Measurements from ENCODE around the gene CPNE5.

The CPNE5 gene

DNA sequence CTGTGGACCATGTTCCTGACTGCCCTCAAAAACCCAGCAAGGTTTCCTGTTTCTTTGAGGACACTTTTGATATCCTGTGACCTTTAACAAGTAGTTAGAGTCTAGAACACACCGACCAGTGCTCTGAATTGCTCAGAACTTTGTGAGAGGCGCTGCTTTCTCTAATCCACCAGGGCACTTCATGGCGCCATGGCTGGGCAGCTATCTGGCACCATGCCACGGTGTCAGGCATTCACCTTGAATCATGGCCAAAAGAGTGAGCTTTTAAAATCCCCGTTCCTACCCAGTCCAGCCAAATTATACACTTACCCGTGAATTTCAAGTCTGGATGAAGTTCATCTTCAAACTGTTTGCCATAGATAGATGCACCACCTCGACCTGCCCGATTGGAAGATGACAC, 17.0 kb upstream of the CPNE5 start:
- DNase-seq: no peak

DNA sequence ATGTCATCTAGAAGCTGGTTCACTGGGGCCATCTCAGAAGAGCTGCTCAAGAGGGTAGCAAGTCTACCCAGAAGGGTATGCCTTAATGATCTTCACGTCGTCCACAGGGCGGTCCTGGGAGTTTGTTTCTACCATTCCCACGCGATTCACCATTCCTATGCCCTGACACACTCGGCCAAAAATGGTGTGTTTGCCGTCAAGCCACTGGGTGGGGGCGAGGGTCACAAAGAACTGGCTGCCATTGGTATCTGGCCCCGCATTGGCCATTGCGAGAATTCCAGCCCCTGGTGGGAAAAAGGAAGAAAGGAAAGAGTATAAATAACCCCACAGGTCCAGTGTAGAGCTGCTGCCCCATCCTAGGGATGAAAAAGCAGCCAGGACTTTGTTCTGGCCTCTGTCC, 16.5 kb upstream of the CPNE5 start:
- DNase-seq: no peak

DNA sequence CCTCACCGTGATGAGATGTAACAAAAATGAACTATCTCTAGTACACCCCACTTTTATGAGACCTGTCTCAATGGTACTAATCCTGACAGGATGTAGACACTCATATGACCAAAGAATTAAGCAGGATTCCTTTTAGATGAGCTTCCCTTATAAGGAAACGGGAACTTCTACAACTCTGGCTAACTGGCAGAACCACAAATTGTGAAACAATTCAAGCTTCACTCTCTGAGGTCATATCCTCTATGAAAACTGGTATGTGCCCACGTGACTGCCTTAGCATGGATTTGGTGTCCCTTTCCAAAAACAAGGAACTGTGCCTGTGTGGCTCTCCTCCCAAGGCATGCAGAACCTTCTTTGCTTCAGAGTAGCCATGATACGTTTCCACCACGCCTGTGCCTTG, 14.1 kb upstream of the CPNE5 start:
- DNase-seq: no peak

DNA sequence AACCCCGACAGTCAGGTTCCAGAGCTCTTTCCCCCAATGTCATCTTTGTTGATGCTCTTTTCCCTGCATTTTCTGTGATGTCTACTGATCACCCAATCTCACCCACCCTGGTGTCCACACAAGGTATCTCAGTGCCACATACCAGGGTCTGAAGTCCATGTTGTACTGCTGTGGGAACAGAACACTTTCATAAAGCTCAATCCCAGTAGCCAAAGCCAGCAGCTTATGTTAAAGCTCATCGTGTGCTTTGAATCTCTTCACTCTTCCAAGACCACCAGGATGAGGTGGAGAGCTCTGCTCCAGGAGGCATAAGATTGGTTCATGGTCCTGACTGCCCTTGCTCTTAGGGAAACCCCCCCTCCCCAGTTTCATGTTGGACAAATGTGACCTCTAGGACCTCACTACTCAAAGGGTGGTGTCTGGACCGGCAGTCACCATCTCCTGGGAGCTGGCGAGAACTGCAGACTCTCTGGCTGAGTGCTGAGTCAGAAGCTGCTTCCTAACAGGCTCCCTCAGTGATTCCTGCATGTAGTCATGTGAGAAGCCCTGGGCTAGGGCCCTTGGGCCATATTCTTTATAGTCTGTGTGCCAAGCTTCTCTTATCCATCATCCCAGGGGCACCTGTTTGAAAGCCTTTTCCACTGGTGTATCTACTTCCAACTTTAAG, 13.4 kb upstream of the CPNE5 start:
- no peak for DNase-seq

DNA sequence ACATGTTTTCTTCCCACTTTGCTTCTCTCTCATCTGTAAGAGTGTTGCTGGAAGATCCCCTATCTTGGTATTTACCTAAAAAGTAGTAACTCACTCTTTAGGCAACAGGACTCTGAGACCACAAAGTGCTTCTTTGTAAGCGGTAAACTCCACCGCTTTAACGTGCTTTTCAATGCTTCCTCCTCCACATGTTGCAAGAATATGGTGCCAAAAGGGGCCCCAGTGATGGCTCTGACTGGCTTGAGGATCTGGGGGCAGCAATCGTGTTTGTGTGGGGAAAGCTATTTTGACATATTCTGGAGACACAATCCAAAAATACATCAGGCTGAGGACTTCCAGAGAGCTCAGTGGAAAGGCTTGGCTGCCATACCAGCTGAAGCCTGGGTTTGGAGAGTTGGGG, 12.4 kb upstream of the CPNE5 start:
- no peak for DNase-seq

DNA sequence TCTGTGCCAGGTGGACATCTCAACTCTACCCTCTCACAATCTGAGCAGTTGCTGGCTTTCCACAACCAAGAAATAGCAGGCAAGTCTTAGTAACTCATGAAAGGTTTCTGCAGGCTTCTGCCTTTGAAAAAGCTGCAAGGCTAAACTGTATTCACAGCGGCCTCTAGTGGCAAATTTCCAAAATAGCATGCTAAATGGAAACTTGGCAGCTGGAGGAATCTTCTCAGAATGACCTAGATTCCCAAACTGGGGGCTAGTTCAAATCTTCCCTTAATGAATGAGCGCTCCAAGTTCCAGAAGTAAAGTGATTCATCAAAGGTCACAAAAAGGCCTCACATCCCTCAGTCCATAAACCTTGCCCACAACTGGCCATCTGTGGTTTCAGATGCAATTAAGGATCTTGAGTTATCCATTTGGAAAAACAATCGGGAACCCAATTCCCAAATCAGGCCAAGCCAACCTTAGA, 11.9 kb upstream of the CPNE5 start:
- DNase-seq: peak; percentile 45

DNA sequence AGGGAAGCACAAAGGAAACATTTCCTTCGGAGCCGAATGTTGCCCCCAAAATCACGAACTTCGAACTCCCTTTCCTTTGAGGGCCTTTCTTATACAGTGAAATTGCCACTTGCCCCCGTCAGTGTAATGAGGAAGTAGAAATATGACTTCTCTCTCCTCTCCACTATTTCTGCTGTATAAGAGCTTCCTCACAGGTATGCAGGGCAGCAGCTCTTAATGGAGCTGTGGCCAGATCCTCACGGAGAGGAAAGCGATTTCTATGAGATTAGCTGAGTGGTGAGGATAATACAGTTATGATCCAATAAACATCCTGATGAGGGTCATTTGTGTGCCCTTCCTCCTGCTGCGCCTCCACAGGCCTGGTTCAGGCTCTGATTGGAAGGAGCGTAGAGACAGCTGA, 10.8 kb upstream of the CPNE5 start:
- no peak for DNase-seq

DNA sequence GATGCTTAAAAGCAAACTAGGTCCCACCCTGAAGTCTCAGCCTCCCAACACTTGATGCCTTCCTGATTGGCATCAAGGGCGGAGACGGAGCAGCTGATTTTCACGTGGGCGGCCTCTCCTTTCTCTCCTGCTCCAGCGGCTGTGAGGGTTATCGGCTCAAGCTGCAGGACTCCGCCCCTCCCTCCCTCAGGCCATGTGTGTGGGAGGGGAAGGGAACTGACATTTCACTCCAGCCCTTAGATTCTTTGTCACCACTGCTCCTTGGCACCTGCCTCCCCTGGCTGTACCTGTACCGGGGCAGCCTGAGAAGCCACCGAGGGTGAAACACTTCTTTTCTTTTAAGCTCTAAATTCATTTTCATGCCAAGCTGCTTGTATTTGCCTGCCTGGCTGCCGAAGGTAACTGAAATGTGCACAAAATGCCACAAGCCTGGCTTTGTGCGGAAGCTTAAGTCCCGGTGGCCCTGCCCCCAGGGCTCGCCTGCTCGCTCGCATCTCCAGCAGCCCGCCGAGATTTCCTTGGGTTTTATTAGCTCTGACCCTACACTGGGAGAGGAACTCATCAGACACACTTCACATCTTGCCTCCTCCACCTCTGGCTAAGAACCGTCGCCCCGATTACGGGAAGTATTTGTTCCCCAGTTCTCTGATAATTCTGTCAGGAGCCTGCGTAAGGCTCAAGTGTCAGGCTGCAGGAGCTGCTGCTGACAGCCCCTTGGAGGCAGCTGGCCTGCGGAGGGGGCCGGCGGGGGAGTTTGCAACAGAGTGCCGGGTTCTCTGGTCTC, 9.6 kb upstream of the CPNE5 start:
- DNase-seq: peak; percentile 89

DNA sequence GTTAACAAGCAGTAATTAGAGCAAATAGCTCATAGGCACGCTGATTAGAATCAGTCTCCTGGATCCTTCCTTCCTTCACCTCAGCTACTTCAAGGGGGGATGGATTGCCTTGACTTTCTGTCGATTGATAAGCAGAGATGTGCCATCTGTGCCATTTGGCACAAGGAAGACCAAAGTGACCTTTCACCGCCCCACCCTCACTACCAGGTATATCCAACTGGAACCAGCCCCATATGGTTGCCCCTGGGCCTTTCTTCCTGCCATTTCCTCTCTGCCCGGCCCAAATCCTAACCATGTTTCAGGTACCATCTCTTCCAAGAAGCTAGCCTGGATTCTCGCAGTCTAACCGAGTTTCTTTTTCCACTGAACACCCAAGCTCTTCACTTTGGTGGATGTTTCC, 8.7 kb upstream of the CPNE5 start:
- no peak for DNase-seq

DNA sequence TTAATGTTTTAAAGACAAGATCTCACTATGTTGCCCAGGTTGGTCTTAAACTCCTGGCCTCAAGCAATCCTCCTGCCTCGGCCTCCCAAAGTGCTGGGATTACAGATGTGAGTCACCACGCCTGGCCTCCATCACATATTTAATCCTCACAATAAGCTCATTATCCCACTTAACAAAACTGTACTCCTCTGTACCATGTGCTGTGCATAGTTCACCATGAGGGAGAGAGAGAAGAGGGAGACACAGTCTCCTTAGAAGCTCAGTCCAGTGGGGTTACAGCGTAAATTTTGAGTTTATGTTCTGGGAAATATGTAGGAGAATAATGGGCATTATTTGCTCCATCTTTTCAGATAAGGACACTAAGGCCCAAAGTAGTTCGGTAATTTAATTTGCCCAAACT, 7.9 kb upstream of the CPNE5 start:
- DNase-seq: no peak

DNA sequence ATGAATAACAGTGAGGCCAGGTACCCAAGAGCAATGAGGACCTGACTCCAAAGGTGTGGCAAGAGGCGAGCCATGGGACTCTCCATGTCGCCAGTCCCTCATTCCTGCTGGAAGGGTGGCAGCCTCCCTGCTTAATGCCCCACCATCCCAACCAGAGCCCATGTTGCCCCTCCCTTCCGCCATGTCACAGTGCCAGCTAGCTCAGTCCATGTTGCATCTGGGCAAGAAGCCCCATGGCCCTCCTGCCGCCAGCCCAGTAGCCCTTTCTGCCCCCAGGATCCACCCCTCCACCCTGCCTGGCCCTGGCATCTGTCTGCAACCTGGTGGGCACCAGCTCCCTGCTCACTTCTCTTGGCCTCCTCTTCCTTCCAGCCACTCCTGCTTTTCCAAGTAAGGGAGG, 6.0 kb upstream of the CPNE5 start:
- no peak for DNase-seq

DNA sequence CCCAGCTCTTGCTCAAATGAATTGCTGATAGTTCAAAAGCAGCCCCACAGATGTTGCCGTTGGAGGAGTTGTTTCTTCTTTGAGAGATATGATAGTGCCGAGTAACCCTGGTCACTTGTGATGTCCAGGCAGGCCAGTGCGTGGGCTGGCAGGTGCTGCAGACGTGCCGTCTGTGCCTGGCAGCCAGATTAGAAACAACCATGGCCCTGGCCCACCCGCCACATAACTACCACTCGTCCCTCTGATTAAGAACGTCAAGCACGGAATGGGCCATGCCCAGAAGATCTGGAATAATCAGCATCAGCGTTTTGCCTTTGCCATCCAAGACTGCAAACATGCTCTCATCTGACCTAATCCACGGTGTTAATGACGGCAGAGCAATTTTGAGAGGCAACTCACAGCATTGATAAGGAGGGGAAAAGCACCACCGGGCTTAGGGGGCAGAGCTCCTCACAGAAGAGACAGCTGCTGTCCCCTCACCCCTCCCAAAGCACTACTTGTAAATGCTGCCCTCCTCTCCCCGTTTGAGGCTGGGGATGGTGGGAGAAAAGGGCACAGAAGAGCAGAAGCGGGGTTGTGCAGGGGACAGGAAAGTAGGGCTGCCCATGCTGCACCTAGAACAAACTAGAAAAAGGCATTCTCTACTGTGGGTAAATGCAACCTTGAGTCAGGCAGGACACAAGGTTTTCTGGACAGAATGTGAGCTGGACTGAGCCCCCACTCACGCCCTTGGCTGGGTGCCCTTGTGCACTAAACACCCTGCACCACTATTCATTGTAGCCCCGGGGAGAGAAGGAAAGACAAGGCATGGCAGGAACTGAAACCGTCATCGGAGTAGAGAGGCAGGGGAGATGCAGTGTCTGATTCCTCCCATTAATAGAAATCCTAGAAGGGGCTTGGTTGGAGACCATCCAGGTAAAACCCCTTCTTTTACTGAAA, 5.3 kb upstream of the CPNE5 start:
- no peak for DNase-seq

DNA sequence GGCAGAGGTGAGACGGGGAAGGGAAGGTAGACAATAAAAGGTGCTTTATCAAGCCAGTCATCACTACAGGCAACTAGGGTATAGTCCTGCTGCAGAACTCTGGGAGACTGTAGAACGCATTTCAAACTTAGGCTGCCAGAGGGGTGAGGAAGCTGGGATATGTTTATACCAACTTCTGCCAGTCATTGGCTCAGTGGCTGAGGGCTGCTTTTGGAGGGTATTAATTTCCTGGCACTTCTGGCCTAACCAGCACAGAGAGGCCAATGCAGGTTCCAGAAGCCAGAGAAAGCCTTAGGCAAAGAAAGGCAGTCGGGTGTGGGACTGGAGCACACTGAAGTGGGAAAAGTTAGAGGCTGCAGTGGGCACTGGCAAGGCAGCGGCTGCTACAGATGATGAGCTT, 3.9 kb upstream of the CPNE5 start:
- DNase-seq: no peak

DNA sequence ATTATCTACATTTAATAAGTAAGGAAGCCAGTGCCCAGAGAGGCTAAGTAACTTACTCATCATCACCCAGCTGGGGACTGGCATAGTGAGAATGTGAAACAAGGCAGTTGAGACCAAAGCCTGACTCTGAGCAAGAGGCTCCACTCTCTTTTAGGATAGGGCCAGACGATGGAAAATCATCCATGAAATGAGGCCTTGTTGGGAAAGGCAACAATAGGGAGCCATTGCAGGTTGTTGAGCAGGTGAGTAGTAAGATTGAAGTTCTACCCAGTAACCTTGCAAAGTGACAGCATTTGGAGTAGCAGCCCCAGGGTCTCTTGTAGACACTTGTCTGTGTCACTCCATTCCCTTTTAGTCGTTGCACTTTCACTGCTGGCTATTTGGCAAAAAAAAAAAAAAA, 2.5 kb upstream of the CPNE5 start:
- no peak for DNase-seq

DNA sequence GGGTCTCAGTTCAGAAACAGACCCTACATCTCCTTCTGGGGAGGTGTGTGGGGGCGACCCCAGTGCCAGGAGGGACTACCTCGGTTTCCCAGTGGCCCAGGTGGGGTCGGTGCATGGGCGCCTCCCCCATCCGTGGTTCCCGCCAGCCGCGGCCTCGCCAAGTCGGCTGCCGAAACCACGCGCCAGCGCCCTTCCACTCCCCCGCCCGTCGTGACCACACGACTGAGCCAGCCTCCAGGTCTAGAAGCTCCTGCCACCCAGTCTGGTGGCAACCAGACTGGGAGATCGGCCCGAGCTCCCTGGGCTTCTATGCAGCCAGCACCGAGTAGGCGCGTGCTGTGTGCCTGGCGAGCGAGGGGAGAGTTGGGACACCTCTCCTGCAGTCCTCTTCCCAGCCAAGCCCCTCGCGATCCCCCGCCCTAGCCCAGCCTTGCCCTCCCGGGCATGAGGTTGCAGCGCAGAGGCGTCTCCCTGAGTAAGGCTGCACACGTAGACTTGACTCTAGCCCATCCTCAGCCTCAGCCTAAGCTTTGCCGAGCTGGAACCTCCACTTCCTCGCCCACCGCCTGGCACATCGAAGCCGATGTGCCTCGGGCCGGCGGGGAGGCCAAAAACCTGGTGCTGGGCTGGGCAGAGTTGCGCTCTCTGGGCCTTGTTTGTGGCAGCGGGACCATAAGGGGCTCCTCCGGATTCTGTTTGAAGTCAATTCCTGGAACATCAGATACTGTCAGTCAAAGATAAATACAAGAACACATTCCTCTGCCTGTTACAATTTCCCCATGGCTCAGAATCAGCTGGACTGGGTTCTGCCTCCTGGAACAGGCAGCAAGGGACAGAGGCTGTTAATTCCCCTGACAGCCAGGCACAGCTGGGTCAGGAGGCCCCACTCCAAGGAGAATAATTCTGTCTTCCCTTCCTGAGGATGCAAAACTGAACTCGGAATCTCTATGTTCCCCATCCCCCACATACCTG, 1.5 kb upstream of the CPNE5 start:
- no peak for DNase-seq

DNA sequence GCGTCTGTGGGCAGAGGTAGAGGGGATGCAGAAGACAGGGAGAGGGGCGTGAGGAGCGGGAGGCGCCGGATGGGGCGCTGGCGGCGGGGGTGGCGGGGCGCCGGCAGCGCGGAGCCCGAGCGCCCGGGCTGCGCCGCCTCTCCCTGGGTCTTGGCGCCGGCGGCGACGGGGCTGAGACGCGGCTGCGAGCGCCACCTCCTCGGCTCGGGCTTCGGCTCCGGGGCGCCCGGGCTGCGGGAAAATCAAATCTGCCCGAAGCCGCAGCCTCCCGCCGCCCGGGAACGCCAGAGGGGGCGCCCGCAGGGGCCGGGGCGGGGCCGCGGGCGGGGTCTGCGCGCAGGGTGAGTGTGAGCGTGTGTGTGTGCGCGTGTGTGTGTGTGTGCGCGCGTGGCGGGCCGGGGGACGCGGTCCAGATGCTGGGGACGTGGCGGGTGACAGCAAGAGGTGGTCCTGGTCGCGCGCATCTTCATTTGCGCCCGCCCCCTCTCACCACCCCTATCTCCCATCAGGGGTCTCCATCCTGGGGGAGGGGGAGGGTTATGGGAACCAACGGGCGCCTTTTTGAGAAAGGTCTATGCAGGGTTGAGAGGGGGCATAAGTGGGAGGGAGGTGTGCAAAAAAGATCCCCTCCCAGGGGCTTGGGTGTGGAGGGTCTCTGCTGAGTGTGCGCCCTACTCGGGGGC, 646 bp upstream of the CPNE5 start:
- DNase-seq: peak; percentile 53

DNA sequence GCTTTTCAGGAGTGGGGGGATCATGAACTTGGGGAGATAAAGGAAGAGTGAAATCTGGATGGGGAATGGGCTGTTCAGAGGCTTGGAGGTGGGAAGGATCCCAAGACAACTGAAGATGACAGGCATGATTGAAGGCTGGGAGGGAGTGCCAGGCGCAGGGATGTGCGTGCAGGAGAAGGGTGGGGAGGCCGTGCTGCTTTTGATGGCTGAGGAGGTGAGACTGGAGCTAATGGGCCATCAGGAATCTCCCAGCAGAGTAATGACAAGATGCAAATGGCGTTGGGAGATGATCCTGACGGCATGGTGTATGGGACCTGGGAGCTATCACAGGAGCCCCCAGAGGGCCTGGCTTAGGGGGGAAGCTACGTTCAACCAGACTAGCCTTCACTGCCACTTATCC, 1.6 kb downstream of the CPNE5 start:
- DNase-seq: no peak

DNA sequence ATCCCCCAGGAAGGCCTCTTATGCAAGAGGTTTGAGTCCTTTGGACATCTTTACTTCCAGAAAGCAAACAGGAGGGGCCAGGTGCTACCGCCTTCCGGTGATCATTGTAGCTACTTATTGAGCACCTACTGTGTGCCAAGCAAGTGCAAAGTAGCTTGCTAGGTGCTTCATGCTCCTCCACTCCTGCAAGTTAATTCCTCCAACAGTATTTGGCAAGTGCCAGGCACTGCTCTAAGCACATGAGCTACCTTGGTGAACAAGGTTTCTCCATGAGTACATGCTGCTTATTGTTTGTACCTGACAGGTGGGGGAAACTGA, 2.3 kb downstream of the CPNE5 start:
- DNase-seq: no peak

DNA sequence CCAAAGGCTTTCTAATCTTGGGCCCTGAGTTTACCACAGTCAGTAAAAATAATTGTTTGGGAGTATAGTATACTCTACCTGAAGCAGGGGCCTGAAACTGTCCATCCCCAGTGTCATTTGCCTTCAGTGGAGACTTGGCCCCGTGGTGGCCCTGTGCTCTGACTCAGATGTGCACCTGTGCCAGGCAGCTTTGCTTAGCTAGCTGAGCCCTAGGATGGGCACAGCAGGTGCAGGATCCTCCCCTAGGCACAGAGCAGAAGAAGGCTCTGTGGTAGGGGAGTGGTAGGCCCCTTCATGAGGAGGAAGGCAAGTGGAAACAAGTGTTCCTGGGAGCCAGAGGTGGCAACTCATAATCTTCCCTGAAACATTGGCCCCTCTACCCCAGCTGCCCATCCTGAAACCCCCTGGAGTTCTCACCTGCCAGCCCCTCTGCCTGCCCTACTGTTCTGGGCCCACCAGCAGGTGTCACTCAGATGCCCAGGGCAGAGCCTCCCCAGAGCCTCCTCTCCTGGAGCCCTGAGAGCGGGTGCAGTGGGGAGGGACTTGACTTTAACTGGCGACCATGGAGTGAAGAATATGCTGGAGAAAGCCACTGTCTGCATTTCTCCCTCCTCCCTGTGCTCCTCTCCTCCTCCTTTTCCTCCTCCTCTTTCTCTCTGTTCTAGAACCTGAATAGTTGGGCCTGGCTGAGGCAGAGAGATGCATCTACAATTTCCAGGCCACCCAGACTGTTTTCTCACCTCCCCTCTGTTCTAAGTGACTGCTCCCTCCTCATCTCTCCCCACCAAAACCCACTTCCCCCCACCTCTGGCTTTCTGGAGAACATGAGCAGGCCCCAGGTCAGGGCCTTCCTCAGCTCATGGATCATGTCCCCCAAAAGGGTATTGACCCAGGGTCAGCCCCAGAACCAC, 2.9 kb downstream of the CPNE5 start:
- DNase-seq: peak; percentile 29

DNA sequence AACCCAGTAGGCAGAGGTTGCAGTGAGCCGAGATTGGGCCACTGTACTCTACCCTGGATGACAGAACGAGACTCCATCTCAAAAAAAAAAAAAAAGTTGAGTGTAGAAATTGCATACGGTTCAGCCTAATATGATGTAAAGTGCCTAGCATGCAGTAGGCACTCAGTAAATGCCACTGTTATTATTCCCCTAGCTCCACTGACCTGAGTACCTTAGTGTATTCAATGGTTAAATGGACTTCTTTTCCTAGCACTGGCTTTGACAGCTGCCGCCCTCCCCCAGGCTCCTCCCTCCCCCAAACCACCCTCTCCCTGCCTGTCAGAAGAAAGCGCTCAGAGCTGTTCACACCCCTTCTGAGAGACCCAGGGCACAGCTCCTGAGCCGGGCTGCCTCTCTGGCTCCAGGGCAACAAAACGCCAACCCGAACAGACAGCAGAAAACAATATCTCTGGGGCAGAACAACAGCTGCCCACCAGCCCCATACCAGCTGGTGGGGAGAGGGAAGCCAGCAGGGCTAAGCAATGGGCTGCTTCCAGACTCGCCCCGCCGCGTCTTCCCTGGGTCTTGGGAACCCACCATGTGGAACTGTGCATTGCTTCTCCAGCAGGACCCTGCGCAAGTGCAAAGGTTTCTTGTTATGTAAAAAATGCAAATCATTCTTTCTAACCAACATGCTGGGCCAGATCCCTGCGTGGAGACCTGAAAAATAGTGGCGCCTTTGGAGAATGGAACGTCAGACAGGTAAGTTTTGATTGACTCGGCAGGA, 4.5 kb downstream of the CPNE5 start:
- no peak for DNase-seq
